GM19023 (cell line): ENCODE results near the gene CYP3A7.
"Not testable (repeated sequence)": the region's sequence is repeated elsewhere in the genome, so short reads cannot be mapped to it uniquely, and the experiment has no call there.

Experiments
- ATAC-seq: cut with Tn5 transposase; IDR thresholded peaks from one replicate; pipeline ENCODE4 v1.9.1; 2021; ENCODE audit warnings: mild to moderate bottlenecking, moderate library complexity; ENCODE audit not compliant: unreplicated experiment

Gene CYP3A7

GRCh38 chr7:99742737-99743394 is 7.9 kb upstream of the CYP3A7 start:
- ATAC-seq: no peak

- ATAC-seq: no peak
These were observed 6.4 kb upstream of the CYP3A7 start for GRCh38 chr7:99741441-99741795.

- ATAC-seq: no peak
These were observed 5.8 kb upstream of the CYP3A7 start for GRCh38 chr7:99740573-99741440.

- no peak for ATAC-seq
These were observed 4.9 kb upstream of the CYP3A7 start for GRCh38 chr7:99739699-99740572.

- ATAC-seq: no peak
These were observed 2.7 kb upstream of the CYP3A7 start for GRCh38 chr7:99737726-99738125.

- not testable (repeated sequence) for ATAC-seq
These were observed 1.7 kb upstream of the CYP3A7 start for GRCh38 chr7:99736667-99737066.

GRCh38 chr7:99733448-99733847 is 1.5 kb downstream of the CYP3A7 start:
- ATAC-seq: no peak

- ATAC-seq: no peak
These were observed 2.0 kb downstream of the CYP3A7 start for GRCh38 chr7:99733003-99733402.

- no peak for ATAC-seq
These were observed 3.2 kb downstream of the CYP3A7 start for GRCh38 chr7:99731638-99732374.

GRCh38 chr7:99730992-99731391 is 4.0 kb downstream of the CYP3A7 start:
- ATAC-seq: no peak

GRCh38 chr7:99730238-99730810 is 4.7 kb downstream of the CYP3A7 start:
- ATAC-seq: no peak

- ATAC-seq: no peak
These were observed 5.3 kb downstream of the CYP3A7 start for GRCh38 chr7:99729486-99730237.

GRCh38 chr7:99728615-99729014 is 6.4 kb downstream of the CYP3A7 start:
- no peak for ATAC-seq

GRCh38 chr7:99723201-99723600 is 11.8 kb downstream of the CYP3A7 start:
- not testable (repeated sequence) for ATAC-seq

- ATAC-seq: no peak
These were observed 14.0 kb downstream of the CYP3A7 start for GRCh38 chr7:99720800-99721595.

- ATAC-seq: no peak
These were observed 14.8 kb downstream of the CYP3A7 start for GRCh38 chr7:99719996-99720769.

GRCh38 chr7:99713995-99714570 is 20.9 kb downstream of the CYP3A7 start:
- ATAC-seq: no peak
